Measurements from ENCODE around the gene RASAL1. TPM values are rescaled to one million over a fixed set of nuclear protein-coding genes. Genes with fewer than 3 reads are reported as not detected.
A peak's percentile ranks its signal among the peaks of the same experiment; 100 is the strongest.

The RASAL1 gene
- total and polyA plus RNA-seq, 10 donors = 0.13 to 1.7 (median 0.62) TPM; not detected in 2

GRCh38 chr12:113174461-113175384 is 39.2 kb upstream of the RASAL1 start:
- peak; percentile 92 for DNase-seq
- peak overlapping the region in 1 of 8 donors; percentile 37 for H3K27ac ChIP-seq
- WGBS, 5 donors = 33 to 63% (median 59%) methylated on average over 21 to 32 of the region's 32 CpGs
- H3K9me3 ChIP-seq = peaks cover 0 to 7% (median 2%) of the 10 kb centered on the region in 8 donors
- H3K36me3 ChIP-seq = peaks cover 16 to 100% (median 96%) of the 10 kb centered on the region in 6 donors
- intact Hi-C loops (cut with DNase I; ENCODE audit: low total_unique reads) = loop anchor here (5.0 kb wide), 1 partner anchor 127 kb away; no protein-coding TSS in a partner anchor
- peaks cover 0 to 30% (median 20%) of the 10 kb centered on the region in 6 donors for H3K4me1 ChIP-seq
- H3K4me3 ChIP-seq = no peak overlapping the region
- no peak for TF ChIP-seq POLR2A (IDR thresholded peaks at IDR 0.05)
- TF ChIP-seq POLR2AphosphoS5 (IDR thresholded peaks at IDR 0.05) = peak; percentile 39 to 80 (median 53)
- peak; percentile 95 to 99 (median 98) for TF ChIP-seq CTCF (IDR thresholded peaks at IDR 0.05 in 8 of 11, conservative IDR thresholded peaks at IDR 0.05 in 3 of 11)
- H3K27me3 ChIP-seq (replicated peaks in 1 of 7) = no peaks in the 10 kb centered on the region

- no peak for DNase-seq
- intact Hi-C loops (cut with DNase I; ENCODE audit: low total_unique reads) = loop anchor here (5.0 kb wide), 1 partner anchor 126 kb away; no protein-coding TSS in a partner anchor
- H3K4me1 ChIP-seq = peaks cover 0 to 30% (median 20%) of the 10 kb centered on the region in 6 donors
- peaks cover 19 to 100% (median 96%) of the 10 kb centered on the region in 6 donors for H3K36me3 ChIP-seq
- H3K27ac ChIP-seq = peak overlapping the region in 2 of 8 donors; percentile 16 to 37
- H3K4me3 ChIP-seq = no peak overlapping the region
- H3K27me3 ChIP-seq (replicated peaks in 1 of 7) = no peaks in the 10 kb centered on the region
- peaks cover 0 to 7% (median 2%) of the 10 kb centered on the region in 8 donors for H3K9me3 ChIP-seq
- TF ChIP-seq POLR2AphosphoS5 (IDR thresholded peaks at IDR 0.05) (peak in 1 of 3 donors; percentile 19), POLR2A (IDR thresholded peaks at IDR 0.05) (no peak), CTCF (IDR thresholded peaks at IDR 0.05 in 8 of 11, conservative IDR thresholded peaks at IDR 0.05 in 3 of 11) (no peak)
- WGBS, 5 donors = 72 to 88% (median 80%) methylated on average over 7 of the region's 7 CpGs
These were observed 37.6 kb upstream of the RASAL1 start for GRCh38 chr12:113173081-113173698.

GRCh38 chr12:113172185-113172584 is 36.6 kb upstream of the RASAL1 start:
- intact Hi-C loops (cut with DNase I; ENCODE audit: low total_unique reads) = loop anchor here (5.0 kb wide), 1 partner anchor 125 kb away; no protein-coding TSS in a partner anchor
- Histone ChIP-seq H3K27ac (no peak overlapping the region), H3K4me3 (no peak overlapping the region), H3K4me1 (peaks cover 0 to 30% (median 20%) of the 10 kb centered on the region in 6 donors), H3K27me3 (replicated peaks in 1 of 7) (no peaks in the 10 kb centered on the region), H3K36me3 (peaks cover 22 to 100% (median 96%) of the 10 kb centered on the region in 6 donors), H3K9me3 (peaks cover 0 to 5% (median 0%) of the 10 kb centered on the region in 8 donors)
- WGBS, 5 donors = 93 to 97% (median 94%) methylated on average over 20 of the region's 20 CpGs
- no peak for TF ChIP-seq CTCF (IDR thresholded peaks at IDR 0.05 in 8 of 11, conservative IDR thresholded peaks at IDR 0.05 in 3 of 11)
- peak in 1 of 3 donors; percentile 36 for TF ChIP-seq POLR2AphosphoS5 (IDR thresholded peaks at IDR 0.05)
- TF ChIP-seq POLR2A (IDR thresholded peaks at IDR 0.05) = no peak
- DNase-seq = no peak
